Esophagus muscularis mucosa (tissue), 4 donors: ENCODE results near the gene EPC2. TPM values are rescaled to one million over a fixed set of nuclear protein-coding genes. Genes with fewer than 3 reads are reported as not detected.
A peak's percentile ranks its signal among the peaks of the same experiment; 100 is the strongest.

ENCODE experiments used
- DNase-seq: peaks from one replicate; pipeline ENCODE4 v3.0.0-alpha.2; 2017; ENCODE audit errors: extremely low spot score
- H3K27ac ChIP-seq, 4 donors: fragments of 200-600 bp; sonication (generic); replicated peaks in 1 of 4; 1 replicate in 3 of 4; 2 replicates in 1 of 4; pipeline ENCODE4 v1.5.1; 2016 to 2019; ENCODE audit warnings: mild to moderate bottlenecking in 1 of 4
- H3K27me3 ChIP-seq, 4 donors: fragments of 200-600 bp; sonication (generic); one replicate each; pipeline versions ENCODE4 v1.5.1 to v1.6.0; 2016 to 2019
- H3K36me3 ChIP-seq, 4 donors: fragments of 200-600 bp; sonication (generic); one replicate each; pipeline ENCODE4 v1.5.1; 2016 to 2019
- H3K4me1 ChIP-seq, 4 donors: fragments of 200-600 bp; sonication (generic); one replicate each; pipeline ENCODE4 v1.5.1; 2016 to 2019
- H3K4me3 ChIP-seq, 4 donors: fragments of 200-600 bp; sonication (generic); 1 replicate in 2 of 4; 2 replicates in 2 of 4; pipeline ENCODE4 v1.5.1; 2016 to 2019; ENCODE audit warnings: mild to moderate bottlenecking in 4 of 4, moderate library complexity in 1 of 4
- H3K9me3 ChIP-seq, 4 donors: fragments of 200-600 bp; sonication (generic); 1 replicate in 3 of 4; 2 replicates in 1 of 4; pipeline ENCODE4 v1.5.1; 2016 to 2019
- EP300 ChIP-seq: sonication (generic); formaldehyde crosslinking; IDR thresholded peaks from one replicate; pipeline ENCODE4 v1.6.1; 2017; ENCODE audit warnings: antibody characterized with exemption
- POLR2A ChIP-seq: fragments of 450-650 bp; IDR thresholded peaks from one replicate; pipeline ENCODE4 v1.6.1; 2017; ENCODE audit warnings: antibody characterized with exemption, moderate library complexity, mild to moderate bottlenecking, low read depth
- POLR2AphosphoS5 ChIP-seq, 2 donors: sonication (generic); formaldehyde crosslinking; IDR thresholded peaks; one replicate each; pipeline ENCODE4 v1.6.1; 2017; ENCODE audit warnings: antibody characterized with exemption in 2 of 2
- WGBS: methylation state at CpG from one replicate; pipeline ENCODE4 v1.1.5; 2018; 5-methylcytosine and 5-hydroxymethylcytosine counted together
- intact Hi-C: fragments of 100-400 bp; cut with DNase I; formaldehyde crosslinking; loops from one replicate; pipeline ENCODE4 v1.15.1; 2023
- total RNA-seq, 4 donors: library from RNA; depleted of rRNA; stranded (reverse); fragments of >200 nt; gene quantifications; one replicate each; pipeline versions ENCODE4 v1.1.0 to v1.2.1, GENCODE V29; 2016
- TF ChIP-seq, protein P1 (sequence below), 3 experiments: fragments of 200-600 bp in 2 of 3; fragments of 450-650 bp in 1 of 3; sonication (generic) in 2 of 3; IDR thresholded peaks; one replicate each; pipeline ENCODE4 v1.5.1; 2017 to 2019; ENCODE audit warnings: antibody characterized with exemption in 3 of 3, mild to moderate bottlenecking in 2 of 3, moderate library complexity in 1 of 3

Gene EPC2
- total RNA-seq, 4 donors from 2014 or later, result 25.0 to 34.1 (median 28.1) TPM

- Histone ChIP-seq H3K4me1 (peaks cover under 1 to 8% (median 6%) of the 10 kb centered on the region in 4 donors), H3K4me3 (no peak overlapping the region), H3K27ac (no peak overlapping the region), H3K9me3 (no peaks in the 10 kb centered on the region), H3K36me3 (no peaks in the 10 kb centered on the region), H3K27me3 (no peaks in the 10 kb centered on the region)
- DNase-seq, result no peak
- TF ChIP-seq, protein P1, sequence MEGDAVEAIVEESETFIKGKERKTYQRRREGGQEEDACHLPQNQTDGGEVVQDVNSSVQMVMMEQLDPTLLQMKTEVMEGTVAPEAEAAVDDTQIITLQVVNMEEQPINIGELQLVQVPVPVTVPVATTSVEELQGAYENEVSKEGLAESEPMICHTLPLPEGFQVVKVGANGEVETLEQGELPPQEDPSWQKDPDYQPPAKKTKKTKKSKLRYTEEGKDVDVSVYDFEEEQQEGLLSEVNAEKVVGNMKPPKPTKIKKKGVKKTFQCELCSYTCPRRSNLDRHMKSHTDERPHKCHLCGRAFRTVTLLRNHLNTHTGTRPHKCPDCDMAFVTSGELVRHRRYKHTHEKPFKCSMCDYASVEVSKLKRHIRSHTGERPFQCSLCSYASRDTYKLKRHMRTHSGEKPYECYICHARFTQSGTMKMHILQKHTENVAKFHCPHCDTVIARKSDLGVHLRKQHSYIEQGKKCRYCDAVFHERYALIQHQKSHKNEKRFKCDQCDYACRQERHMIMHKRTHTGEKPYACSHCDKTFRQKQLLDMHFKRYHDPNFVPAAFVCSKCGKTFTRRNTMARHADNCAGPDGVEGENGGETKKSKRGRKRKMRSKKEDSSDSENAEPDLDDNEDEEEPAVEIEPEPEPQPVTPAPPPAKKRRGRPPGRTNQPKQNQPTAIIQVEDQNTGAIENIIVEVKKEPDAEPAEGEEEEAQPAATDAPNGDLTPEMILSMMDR (IDR thresholded peaks at IDR 0.05), result no peak
- no peak for TF ChIP-seq POLR2A
- no peak for TF ChIP-seq POLR2AphosphoS5 (IDR thresholded peaks at IDR 0.05)
- TF ChIP-seq EP300, result no peak
- intact Hi-C loops, result no loop called here
- WGBS, result 96% methylated on average over 5 of the region's 5 CpGs
Observed at GRCh38 chr2:148638543-148638942, 6.0 kb upstream of the EPC2 start.

GRCh38 chr2:148640767-148641166 is 3.8 kb upstream of the EPC2 start:
- DNase-seq, result no peak
- no peak overlapping the region for H3K4me3 ChIP-seq
- WGBS, result 63% methylated on average over 5 of the region's 5 CpGs
- H3K4me1 ChIP-seq, result peaks cover 6 to 13% (median 10%) of the 10 kb centered on the region in 4 donors
- no peaks in the 10 kb centered on the region for H3K27me3 ChIP-seq
- no peaks in the 10 kb centered on the region for H3K36me3 ChIP-seq
- TF ChIP-seq POLR2A (no peak), POLR2AphosphoS5 (IDR thresholded peaks at IDR 0.05) (no peak), EP300 (no peak)
- TF ChIP-seq, protein P1 (IDR thresholded peaks at IDR 0.05), result no peak
- H3K9me3 ChIP-seq, result no peaks in the 10 kb centered on the region
- no peak overlapping the region for H3K27ac ChIP-seq
- intact Hi-C loops, result no loop called here

GRCh38 chr2:148642112-148642744 is 2.3 kb upstream of the EPC2 start:
- whole genome bisulfite sequencing, result 84% methylated on average over 2 of the region's 2 CpGs
- intact Hi-C loops, result no loop called here
- Histone ChIP-seq H3K27ac (no peak overlapping the region), H3K4me3 (no peak overlapping the region), H3K36me3 (no peaks in the 10 kb centered on the region), H3K27me3 (no peaks in the 10 kb centered on the region), H3K4me1 (peaks cover 15 to 24% (median 18%) of the 10 kb centered on the region in 4 donors), H3K9me3 (no peaks in the 10 kb centered on the region)
- TF ChIP-seq POLR2A (no peak), POLR2AphosphoS5 (IDR thresholded peaks at IDR 0.05) (no peak), EP300 (no peak)
- TF ChIP-seq, protein P1 (IDR thresholded peaks at IDR 0.05), result no peak
- DNase-seq, result no peak

GRCh38 chr2:148642891-148643416 is 1.6 kb upstream of the EPC2 start:
- intact Hi-C loops, result no loop called here
- DNase-seq, result no peak
- H3K27me3 ChIP-seq, result no peaks in the 10 kb centered on the region

More at GRCh38 chr2:148642891-148643416, 1.6 kb upstream of the EPC2 start:
- H3K27ac ChIP-seq, result peak overlapping the region in 2 of 4 donors; percentile 10 to 98
- no peaks in the 10 kb centered on the region for H3K36me3 ChIP-seq
- WGBS, result 73% methylated on average over 3 of the region's 3 CpGs
- no peak overlapping the region for H3K4me3 ChIP-seq
- TF ChIP-seq, protein P1 (IDR thresholded peaks at IDR 0.05), result no peak
- TF ChIP-seq POLR2AphosphoS5 (IDR thresholded peaks at IDR 0.05) (no peak), POLR2A (no peak), EP300 (no peak)
- H3K9me3 ChIP-seq, result no peaks in the 10 kb centered on the region
- H3K4me1 ChIP-seq, result peaks cover 15 to 31% (median 23%) of the 10 kb centered on the region in 4 donors
